ENCODE measurements around the gene HERC3. TPM values are rescaled to one million over a fixed set of nuclear protein-coding genes. Genes with fewer than 3 reads are reported as not detected.

Gene HERC3
- total and polyA plus RNA-seq, 2 donors (not counting 1 experiment from before 2014, with no cell fraction given): 24.0 to 78.1 TPM

GRCh38 chr4:88731381-88731780 lies 139.1 kb downstream of the HERC3 start:
- TF ChIP-seq, protein P1, sequence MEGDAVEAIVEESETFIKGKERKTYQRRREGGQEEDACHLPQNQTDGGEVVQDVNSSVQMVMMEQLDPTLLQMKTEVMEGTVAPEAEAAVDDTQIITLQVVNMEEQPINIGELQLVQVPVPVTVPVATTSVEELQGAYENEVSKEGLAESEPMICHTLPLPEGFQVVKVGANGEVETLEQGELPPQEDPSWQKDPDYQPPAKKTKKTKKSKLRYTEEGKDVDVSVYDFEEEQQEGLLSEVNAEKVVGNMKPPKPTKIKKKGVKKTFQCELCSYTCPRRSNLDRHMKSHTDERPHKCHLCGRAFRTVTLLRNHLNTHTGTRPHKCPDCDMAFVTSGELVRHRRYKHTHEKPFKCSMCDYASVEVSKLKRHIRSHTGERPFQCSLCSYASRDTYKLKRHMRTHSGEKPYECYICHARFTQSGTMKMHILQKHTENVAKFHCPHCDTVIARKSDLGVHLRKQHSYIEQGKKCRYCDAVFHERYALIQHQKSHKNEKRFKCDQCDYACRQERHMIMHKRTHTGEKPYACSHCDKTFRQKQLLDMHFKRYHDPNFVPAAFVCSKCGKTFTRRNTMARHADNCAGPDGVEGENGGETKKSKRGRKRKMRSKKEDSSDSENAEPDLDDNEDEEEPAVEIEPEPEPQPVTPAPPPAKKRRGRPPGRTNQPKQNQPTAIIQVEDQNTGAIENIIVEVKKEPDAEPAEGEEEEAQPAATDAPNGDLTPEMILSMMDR (IDR thresholded peaks at IDR 0.05): no peak
- no peak for TF ChIP-seq EZH2 (IDR thresholded peaks at IDR 0.05; ENCODE audit: borderline replicate concordance, insufficient read depth, low read depth, low read length, poor library complexity, severe bottlenecking)
- DNase-seq (no peak), ATAC-seq (ENCODE audit: low read depth) (no peak)
- peaks cover 7 to 19% of the 10 kb centered on the region in 2 experiments for H3K36me3 ChIP-seq (replicated peaks in 1 of 2; ENCODE audit: control extremely low read depth in 1 of 2, control insufficient read depth in 1 of 2, extremely low read depth in 1 of 2, insufficient read depth in 2 of 2, low read length in 1 of 2)
- ChIA-PET CTCF (no interaction called here), POLR2A (no interaction called here)
- H3K27ac ChIP-seq (ENCODE audit: low read length in 2 of 2): no peak overlapping the region
- H2AFZ ChIP-seq (ENCODE audit: insufficient read depth, low read depth, low read length, poor library complexity, severe bottlenecking): no peak overlapping the region
- intact Hi-C loops (cut with micrococcal nuclease): no loop called here
- no peaks in the 10 kb centered on the region for H3K79me2 ChIP-seq (ENCODE audit: control insufficient read depth, insufficient read depth, low read length)
- no peak overlapping the region for H3K4me2 ChIP-seq (replicated peaks; ENCODE audit: low read depth, low read length, poor library complexity, severe bottlenecking)
- no peaks in the 10 kb centered on the region for H3K4me1 ChIP-seq (ENCODE audit: control insufficient read depth in 2 of 2, insufficient read depth in 2 of 2, low read length in 2 of 2)
- Mint-ChIP-seq H3K4me1 (no peaks in the 10 kb centered on the region), H3K27ac (no peak overlapping the region), H3K9me3 (ENCODE audit: insufficient read depth) (no peaks in the 10 kb centered on the region), H3K4me3 (no peak overlapping the region), H3K27me3 (no peaks in the 10 kb centered on the region)
- no peak overlapping the region for H3K9ac ChIP-seq (ENCODE audit: low read length)
- no peaks in the 10 kb centered on the region for H3K9me3 ChIP-seq (ENCODE audit: control extremely low read depth in 1 of 3, control insufficient read depth in 2 of 3, insufficient read depth in 1 of 3, low read length in 2 of 3)
- no peaks in the 10 kb centered on the region for H3K27me3 ChIP-seq (replicated peaks in 1 of 4; ENCODE audit: control extremely low read depth in 1 of 4, control insufficient read depth in 3 of 4, insufficient read depth in 4 of 4, low read length in 3 of 4)
- WGBS (ENCODE audit: insufficient coverage): 100% methylated on average over 2 of the region's 4 CpGs
- no peak overlapping the region for H3K4me3 ChIP-seq (ENCODE audit: control extremely low read depth in 1 of 5, extremely low read depth in 1 of 5, insufficient read depth in 1 of 5, low read depth in 2 of 5, low read length in 4 of 5)
- no peaks in the 10 kb centered on the region for H4K20me1 ChIP-seq (ENCODE audit: control insufficient read depth, insufficient read depth, low read length, poor library complexity, severe bottlenecking)

- Histone ChIP-seq H3K27ac (ENCODE audit: low read length in 2 of 2) (no peak overlapping the region), H3K4me2 (replicated peaks; ENCODE audit: low read depth, low read length, poor library complexity, severe bottlenecking) (no peak overlapping the region), H3K79me2 (ENCODE audit: control insufficient read depth, insufficient read depth, low read length) (no peaks in the 10 kb centered on the region), H3K4me1 (ENCODE audit: control insufficient read depth in 2 of 2, insufficient read depth in 2 of 2, low read length in 2 of 2) (peaks cover 7 to 8% of the 10 kb centered on the region in 2 donors), H3K9ac (ENCODE audit: low read length) (no peak overlapping the region), H4K20me1 (ENCODE audit: control insufficient read depth, insufficient read depth, low read length, poor library complexity, severe bottlenecking) (no peaks in the 10 kb centered on the region), H3K4me3 (ENCODE audit: control extremely low read depth in 1 of 5, extremely low read depth in 1 of 5, insufficient read depth in 1 of 5, low read depth in 2 of 5, low read length in 4 of 5) (no peak overlapping the region), H3K36me3 (replicated peaks in 1 of 2; ENCODE audit: control extremely low read depth in 1 of 2, control insufficient read depth in 1 of 2, extremely low read depth in 1 of 2, insufficient read depth in 2 of 2, low read length in 1 of 2) (peaks cover 3 to 5% of the 10 kb centered on the region in 2 experiments), H3K27me3 (replicated peaks in 1 of 4; ENCODE audit: control extremely low read depth in 1 of 4, control insufficient read depth in 3 of 4, insufficient read depth in 4 of 4, low read length in 3 of 4) (no peaks in the 10 kb centered on the region), H2AFZ (ENCODE audit: insufficient read depth, low read depth, low read length, poor library complexity, severe bottlenecking) (no peak overlapping the region), H3K9me3 (ENCODE audit: control extremely low read depth in 1 of 3, control insufficient read depth in 2 of 3, insufficient read depth in 1 of 3, low read length in 2 of 3) (no peaks in the 10 kb centered on the region)
- Mint-ChIP-seq H3K27ac (no peak overlapping the region), H3K27me3 (no peaks in the 10 kb centered on the region), H3K9me3 (ENCODE audit: insufficient read depth) (no peaks in the 10 kb centered on the region), H3K4me1 (peaks cover 10% of the 10 kb centered on the region), H3K4me3 (no peak overlapping the region)
- DNase-seq (no peak), ATAC-seq (ENCODE audit: low read depth) (no peak)
- TF ChIP-seq, protein P1 (IDR thresholded peaks at IDR 0.05): no peak
- intact Hi-C loops (cut with micrococcal nuclease): no loop called here
- WGBS (ENCODE audit: insufficient coverage): no CpG with 5 or more reads among the region's 5 CpGs
- POLR2A ChIA-PET: no interaction called here
- CTCF ChIA-PET: no interaction called here
These were observed 140.6 kb downstream of the HERC3 start for GRCh38 chr4:88732714-88733368.
